Measurements from ENCODE around the gene ANKRD33B.
"Not testable (repeated sequence)": the region's sequence is repeated elsewhere in the genome, so short reads cannot be mapped to it uniquely, and the experiment has no call there.

Gene ANKRD33B

GRCh38 chr5:10612251-10612650 is 48.4 kb downstream of the ANKRD33B start:
- in situ Hi-C loops (cut with MboI; ENCODE audit: low sequenced_read_pairs) = no loop called here

GRCh38 chr5:10615693-10616092 is 51.8 kb downstream of the ANKRD33B start:
- in situ Hi-C loops (cut with MboI; ENCODE audit: low sequenced_read_pairs) = no loop called here

GRCh38 chr5:10617103-10617502 is 53.2 kb downstream of the ANKRD33B start:
- in situ Hi-C loops (cut with MboI; ENCODE audit: low sequenced_read_pairs) = no loop called here

GRCh38 chr5:10618311-10618710 is 54.4 kb downstream of the ANKRD33B start:
- in situ Hi-C loops (cut with MboI; ENCODE audit: low sequenced_read_pairs) = no loop called here

- in situ Hi-C loops (cut with MboI; ENCODE audit: low sequenced_read_pairs) = loop anchor here (10.0 kb wide), 1 partner anchor 165 kb away; no protein-coding TSS in a partner anchor
Measured at GRCh38 chr5:10619649-10620048, 55.8 kb downstream of the ANKRD33B start.

- in situ Hi-C loops (cut with MboI; ENCODE audit: low sequenced_read_pairs) = loop anchor here (10.0 kb wide), 1 partner anchor 166 kb away; no protein-coding TSS in a partner anchor
Measured at GRCh38 chr5:10620346-10620745, 56.5 kb downstream of the ANKRD33B start.

GRCh38 chr5:10621832-10622231 is 58.0 kb downstream of the ANKRD33B start:
- in situ Hi-C loops (cut with MboI; ENCODE audit: low sequenced_read_pairs) = loop anchor here (10.0 kb wide), 1 partner anchor 167 kb away; no protein-coding TSS in a partner anchor

GRCh38 chr5:10622810-10623209 is 58.9 kb downstream of the ANKRD33B start:
- in situ Hi-C loops (cut with MboI; ENCODE audit: low sequenced_read_pairs) = loop anchor here (10.0 kb wide), 1 partner anchor 168 kb away; no protein-coding TSS in a partner anchor

GRCh38 chr5:10623305-10623910 is 59.5 kb downstream of the ANKRD33B start:
- in situ Hi-C loops (cut with MboI; ENCODE audit: low sequenced_read_pairs) = loop anchor here (10.0 kb wide), 1 partner anchor 169 kb away; no protein-coding TSS in a partner anchor

- in situ Hi-C loops (cut with MboI; ENCODE audit: low sequenced_read_pairs) = loop anchor here (10.0 kb wide), 1 partner anchor 169 kb away; no protein-coding TSS in a partner anchor
Measured at GRCh38 chr5:10624206-10624605, 60.3 kb downstream of the ANKRD33B start.

- in situ Hi-C loops (cut with MboI; ENCODE audit: low sequenced_read_pairs) = loop anchor here (10.0 kb wide), 1 partner anchor 170 kb away; no protein-coding TSS in a partner anchor
Measured at GRCh38 chr5:10624679-10625078, 60.8 kb downstream of the ANKRD33B start.

- in situ Hi-C loops (cut with MboI; ENCODE audit: low sequenced_read_pairs) = loop anchor here (10.0 kb wide), 1 partner anchor 171 kb away; no protein-coding TSS in a partner anchor
Measured at GRCh38 chr5:10625700-10626472, 62.0 kb downstream of the ANKRD33B start.

- in situ Hi-C loops (cut with MboI; ENCODE audit: low sequenced_read_pairs) = loop anchor here (10.0 kb wide), 1 partner anchor 172 kb away; no protein-coding TSS in a partner anchor
Measured at GRCh38 chr5:10626473-10627013, 62.7 kb downstream of the ANKRD33B start.

- in situ Hi-C loops (cut with MboI; ENCODE audit: low sequenced_read_pairs) = loop anchor here (10.0 kb wide), 1 partner anchor 172 kb away; no protein-coding TSS in a partner anchor
Measured at GRCh38 chr5:10627160-10627701, 63.4 kb downstream of the ANKRD33B start.

- in situ Hi-C loops (cut with MboI; ENCODE audit: low sequenced_read_pairs) = loop anchor here (10.0 kb wide), 1 partner anchor 174 kb away; no protein-coding TSS in a partner anchor
Measured at GRCh38 chr5:10628601-10629000, 64.7 kb downstream of the ANKRD33B start.

GRCh38 chr5:10629682-10630081 is 65.8 kb downstream of the ANKRD33B start:
- in situ Hi-C loops (cut with MboI; ENCODE audit: low sequenced_read_pairs) = loop anchor here (10.0 kb wide), 1 partner anchor 175 kb away; no protein-coding TSS in a partner anchor

- in situ Hi-C loops (cut with MboI; ENCODE audit: low sequenced_read_pairs) = no loop called here
Measured at GRCh38 chr5:10630126-10630525, 66.3 kb downstream of the ANKRD33B start.

- in situ Hi-C loops (cut with MboI; ENCODE audit: low sequenced_read_pairs) = not testable (repeated sequence)
Measured at GRCh38 chr5:10630744-10631143, 66.9 kb downstream of the ANKRD33B start.

GRCh38 chr5:10631316-10631996 is 67.6 kb downstream of the ANKRD33B start:
- in situ Hi-C loops (cut with MboI; ENCODE audit: low sequenced_read_pairs) = no loop called here

- in situ Hi-C loops (cut with MboI; ENCODE audit: low sequenced_read_pairs) = no loop called here
Measured at GRCh38 chr5:10632110-10632761, 68.4 kb downstream of the ANKRD33B start.

Data from HL-60/S4 treated with phorbol 12-myristate 13-acetate at 8.2 ng/mL for 4 days and 3 days (cell line).